NT2/D1 (cell line): ENCODE measurements around the gene NEURL2.

ENCODE experiments used
- SUZ12 ChIP-seq: IDR thresholded peaks from 2 replicates; pipeline ENCODE4 v1.6.1; 2011; ENCODE audit not compliant: insufficient read length, insufficient read depth; ENCODE audit errors: extremely low read depth
- YY1 ChIP-seq: IDR thresholded peaks from 2 replicates; pipeline ENCODE4 v1.6.1; 2011; ENCODE audit not compliant: insufficient read length, insufficient read depth

GRCh38 chr20:45918182-45918737, 27.3 kb upstream of the NEURL2 start:
- TF ChIP-seq YY1 (no peak), SUZ12 (no peak)
